Activated CD4-positive, alpha-beta T cell treated with anti-CD3 and anti-CD28 coated beads for 36 hours (primary cell): Measurements from ENCODE around the gene PCDHB4. TPM values are rescaled to one million over a fixed set of nuclear protein-coding genes. Genes with fewer than 3 reads are reported as not detected.
"Not testable (repeated sequence)": the region's sequence is repeated elsewhere in the genome, so short reads cannot be mapped to it uniquely, and the experiment has no call there.

Experiments used
- ATAC-seq: fragments of 200-7000 bp; cut with Tn5 transposase; one replicate; pipeline ENCODE4 v1.10.0; 2021; ENCODE audit warnings: mild to moderate bottlenecking, moderate library complexity
- CTCF ChIA-PET: fragments of 350-600 bp; sonication (Branson Sonifier 250); formaldehyde crosslinking; loops from one replicate; lab custom pipeline; 2021; ENCODE audit warnings: antibody characterized with exemption; lab: Charles Lee
- POLR2A ChIA-PET: fragments of 350-600 bp; sonication (Branson Sonifier 250); formaldehyde crosslinking; loops from one replicate; lab custom pipeline; 2021; ENCODE audit warnings: antibody characterized with exemption, inconsistent platforms; lab: Charles Lee
- DNase-seq: peaks from one replicate; pipeline ENCODE4 v3.0.0-alpha.2; 2020
- H3K27ac Mint-ChIP-seq: one replicate; pipeline ENCODE4 v1.8.0; 2021; ENCODE audit warnings: mixed read lengths
- H3K27me3 Mint-ChIP-seq: one replicate; pipeline ENCODE4 v1.8.0; 2021; ENCODE audit warnings: mixed read lengths
- H3K36me3 Mint-ChIP-seq: one replicate; pipeline ENCODE4 v1.8.0; 2021; ENCODE audit warnings: low read depth, mixed read lengths
- H3K4me1 Mint-ChIP-seq: one replicate; pipeline ENCODE4 v1.8.0; 2021; ENCODE audit warnings: mixed read lengths
- H3K4me3 Mint-ChIP-seq: one replicate; pipeline ENCODE4 v1.8.0; 2021; ENCODE audit warnings: mild to moderate bottlenecking, moderate library complexity, mixed read lengths
- H3K9me3 Mint-ChIP-seq: one replicate; pipeline ENCODE4 v1.8.0; 2021; ENCODE audit warnings: low read depth, mixed read lengths
- intact Hi-C, 2 experiments: fragments of 100-400 bp; cut with DNase I in 1 of 2; cut with micrococcal nuclease in 1 of 2; formaldehyde crosslinking; loops; one replicate each; pipeline versions ENCODE4 v1.14.2 to v1.15.1; 2022 to 2024; cut with DNase I, micrococcal nuclease
- total RNA-seq, 2 experiments: library from RNA; stranded (reverse); gene quantifications; one replicate each; pipeline ENCODE4 v1.2.3, GENCODE V29; 2021

PCDHB4 gene
- total RNA-seq, result not detected

DNA sequence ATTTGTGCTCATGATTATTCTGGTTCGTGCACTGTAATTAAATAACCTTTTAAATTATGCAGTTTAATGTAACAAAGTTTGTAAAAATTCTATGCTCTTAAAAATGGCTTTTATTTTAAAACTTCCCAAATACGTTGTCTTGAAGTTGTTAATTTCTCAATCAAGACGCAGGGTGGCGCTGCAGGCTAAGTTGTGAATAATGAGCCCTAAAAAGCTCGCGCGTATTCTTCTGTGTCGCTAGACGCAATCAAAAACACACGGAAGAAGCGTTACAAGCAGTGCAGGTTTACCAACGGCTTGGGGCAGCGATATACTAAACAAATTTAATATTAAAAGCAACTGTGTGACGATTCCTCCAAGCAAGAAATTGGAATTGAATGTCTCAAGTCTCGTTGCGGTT lies at the start of gene PCDHB4:
Gene PCDHB4, plus strand, starts transcription at position 256 of the 400 bp plus-strand sequence. CDS start 181 bp downstream, outside the sequence.
- no peaks in the 10 kb centered on the region for H3K4me1 Mint-ChIP-seq
- POLR2A ChIA-PET, result no interaction called here
- H3K9me3 Mint-ChIP-seq, result peaks cover 3% of the 10 kb centered on the region
- H3K27me3 Mint-ChIP-seq, result peaks cover 21% of the 10 kb centered on the region
- CTCF ChIA-PET, result interaction anchor here (1.2 kb wide), 1 partner anchor 13 kb away, joined by 4 read pairs; the partner anchor contains the start of gene PCDHB5
- no peak within 1 kb of the TSS for H3K4me3 Mint-ChIP-seq
- H3K27ac Mint-ChIP-seq, result no peak within 1 kb of the TSS
- DNase-seq (peak; percentile 51), ATAC-seq (no peak)
- H3K36me3 Mint-ChIP-seq, result no peaks in the 10 kb centered on the region
- intact Hi-C loops, result no loop called here

DNA sequence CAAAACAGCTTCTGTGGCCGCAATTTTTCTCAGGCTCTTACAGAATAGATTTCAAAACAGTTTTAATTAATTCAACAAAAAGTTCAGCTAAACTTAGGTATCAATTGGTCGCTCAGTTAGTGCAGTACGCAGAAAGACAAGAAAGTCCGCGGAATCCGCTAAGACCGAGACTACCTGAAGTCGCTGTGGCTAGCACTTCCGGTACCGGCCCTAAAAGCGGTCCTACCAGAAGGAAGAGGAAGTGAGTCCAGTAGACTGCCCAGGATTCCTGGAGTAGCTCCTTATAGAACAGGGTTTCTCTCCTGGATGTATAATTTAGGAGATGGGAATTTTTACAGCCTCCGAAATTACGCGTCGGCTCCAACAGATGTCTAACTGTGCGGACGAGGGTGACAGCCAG lies 43.8 kb upstream of the PCDHB4 start:
- no peak overlapping the region for H3K27ac Mint-ChIP-seq
- intact Hi-C loops, result no loop called here
- POLR2A ChIA-PET, result interaction anchor here (0.7 kb wide), 1 partner anchor 968 kb away, joined by 4 read pairs; no protein-coding TSS in a partner anchor
- CTCF ChIA-PET, result interaction anchor here (0.6 to 1.4 kb wide), 2 partner anchors 236 to 256 kb away, joined by 3 to 7 read pairs; partner anchors contain the start of gene PCDHA5
- no peak overlapping the region for H3K4me3 Mint-ChIP-seq
- no peaks in the 10 kb centered on the region for H3K4me1 Mint-ChIP-seq
- ATAC-seq (no peak), DNase-seq (no peak)
- H3K36me3 Mint-ChIP-seq, result no peaks in the 10 kb centered on the region
- H3K9me3 Mint-ChIP-seq, result peaks cover 5% of the 10 kb centered on the region
- peaks cover 20% of the 10 kb centered on the region for H3K27me3 Mint-ChIP-seq

DNA sequence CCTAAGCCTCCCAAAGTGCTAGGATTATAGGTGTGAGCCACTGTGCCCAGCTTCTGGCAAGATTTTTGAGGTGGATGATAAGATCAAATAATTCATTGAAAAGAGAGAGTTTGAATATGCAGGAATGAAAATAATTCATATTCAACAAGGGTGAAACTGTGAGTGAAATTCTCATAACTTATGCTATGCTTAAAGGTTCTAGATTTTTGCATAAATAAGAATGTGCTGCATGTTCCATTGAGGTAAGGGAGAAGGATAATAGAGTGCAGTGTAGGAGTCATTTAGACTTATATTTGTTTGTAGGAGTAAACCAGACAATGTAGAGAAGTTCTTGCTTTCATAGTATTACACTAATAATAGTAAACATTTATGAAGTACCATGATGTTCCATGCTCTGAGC lies 39.4 kb upstream of the PCDHB4 start:
- Mint-ChIP-seq H3K9me3 (no peaks in the 10 kb centered on the region), H3K27ac (no peak overlapping the region), H3K27me3 (peaks cover 24% of the 10 kb centered on the region), H3K4me3 (no peak overlapping the region), H3K4me1 (peaks cover 1% of the 10 kb centered on the region), H3K36me3 (no peaks in the 10 kb centered on the region)
- intact Hi-C loops, result no loop called here
- ChIA-PET CTCF (no interaction called here), POLR2A (no interaction called here)
- no peak for ATAC-seq
- DNase-seq, result no peak

DNA sequence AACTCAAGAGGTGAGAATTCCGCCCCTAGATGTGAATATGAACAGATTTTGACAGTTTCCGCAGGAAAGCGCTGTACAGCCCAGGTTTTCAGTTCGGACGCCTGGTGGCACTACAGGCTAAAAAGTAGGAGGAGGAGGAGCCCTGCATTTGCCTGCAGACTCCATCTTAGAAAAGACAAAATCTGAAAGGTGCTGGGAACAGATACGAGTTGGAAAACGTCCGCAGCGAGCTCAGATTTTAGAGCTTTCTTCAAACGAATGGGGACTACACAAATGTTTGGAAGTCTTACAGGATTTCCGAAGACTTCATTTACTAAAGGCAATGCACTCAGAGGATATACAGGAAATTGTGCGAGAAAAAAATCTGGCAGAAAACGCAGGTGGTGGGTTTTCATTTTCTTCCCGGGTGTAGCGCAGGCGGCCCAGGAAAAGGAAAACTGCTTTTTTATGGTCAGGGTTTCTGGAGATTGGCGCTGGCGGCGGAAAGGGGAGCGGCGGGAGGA lies 37.1 kb upstream of the PCDHB4 start:
- POLR2A ChIA-PET, result no interaction called here
- DNase-seq, result peak; percentile 67

DNA sequence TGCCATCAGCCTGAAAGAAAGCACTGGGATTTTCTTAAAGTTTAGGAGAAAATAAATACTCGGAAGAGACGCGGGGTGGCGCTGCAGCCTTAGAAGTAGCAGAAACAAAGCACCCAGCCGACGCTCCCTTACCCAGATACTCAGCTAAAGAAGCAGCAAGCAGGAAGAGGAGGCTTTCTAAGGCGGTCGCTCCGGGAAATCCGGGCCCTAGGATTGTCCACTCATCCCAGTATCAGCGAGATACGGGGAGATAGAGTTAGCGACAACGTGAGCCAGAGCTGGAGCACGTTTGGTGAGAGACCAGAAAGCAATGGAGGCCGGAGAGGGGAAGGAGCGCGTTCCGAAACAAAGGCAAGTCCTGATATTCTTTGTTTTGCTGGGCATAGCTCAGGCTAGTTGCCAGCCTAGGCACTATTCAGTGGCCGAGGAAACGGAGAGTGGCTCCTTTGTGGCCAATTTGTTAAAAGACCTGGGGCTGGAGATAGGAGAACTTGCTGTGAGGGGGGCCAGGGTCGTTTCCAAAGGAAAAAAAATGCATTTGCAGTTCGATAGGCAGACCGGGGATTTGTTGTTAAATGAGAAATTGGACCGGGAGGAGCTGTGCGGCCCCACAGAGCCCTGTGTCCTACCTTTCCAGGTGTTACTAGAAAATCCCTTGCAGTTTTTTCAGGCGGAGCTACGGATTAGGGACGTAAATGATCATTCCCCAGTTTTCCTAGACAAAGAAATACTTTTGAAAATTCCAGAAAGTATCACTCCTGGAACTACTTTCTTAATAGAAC lies 26.9 kb upstream of the PCDHB4 start, which contains the start of gene PCDHB2:
Gene PCDHB2, plus strand, starts transcription at position 135 of the 782 bp plus-strand sequence. Its CDS starts 176 bp downstream, at position 311.
- Mint-ChIP-seq H3K36me3 (peaks cover 3% of the 10 kb centered on the region), H3K9me3 (peaks cover 21% of the 10 kb centered on the region), H3K27ac (no peak within 1 kb of the TSS), H3K4me3 (no peak within 1 kb of the TSS), H3K4me1 (no peaks in the 10 kb centered on the region), H3K27me3 (peaks cover 35% of the 10 kb centered on the region)
- ATAC-seq, result no peak
- ChIA-PET CTCF (interaction anchor here (0.6 kb wide), 1 partner anchor 178 kb away, joined by 3 read pairs; no protein-coding TSS in a partner anchor), POLR2A (no interaction called here)
- intact Hi-C loops, result no loop called here
- DNase-seq, result peak; percentile 17

More for the DNA sequence above, 37.1 kb upstream of the PCDHB4 start:
- H3K36me3 Mint-ChIP-seq, result no peaks in the 10 kb centered on the region
- CTCF ChIA-PET, result interaction anchor here (0.9 to 1.0 kb wide), 2 partner anchors 10 to 24 kb away, joined by 3 read pairs; no protein-coding TSS in a partner anchor
- no peak overlapping the region for H3K27ac Mint-ChIP-seq
- H3K9me3 Mint-ChIP-seq, result no peaks in the 10 kb centered on the region
- ATAC-seq, result peak; percentile 63
- intact Hi-C loops, result no loop called here
- H3K27me3 Mint-ChIP-seq, result peaks cover 23% of the 10 kb centered on the region
- H3K4me1 Mint-ChIP-seq, result peaks cover 1% of the 10 kb centered on the region
- H3K4me3 Mint-ChIP-seq, result peak overlapping the region; percentile 73

DNA sequence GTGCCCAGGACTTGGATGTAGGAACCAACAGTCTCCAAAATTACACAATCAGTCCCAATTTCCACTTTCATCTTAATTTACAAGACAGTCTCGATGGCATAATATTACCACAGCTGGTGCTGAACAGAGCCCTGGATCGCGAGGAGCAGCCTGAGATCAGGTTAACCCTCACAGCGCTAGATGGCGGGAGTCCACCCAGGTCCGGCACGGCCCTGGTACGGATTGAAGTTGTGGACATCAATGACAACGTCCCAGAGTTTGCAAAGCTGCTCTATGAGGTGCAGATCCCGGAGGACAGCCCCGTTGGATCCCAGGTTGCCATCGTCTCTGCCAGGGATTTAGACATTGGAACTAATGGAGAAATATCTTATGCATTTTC lies 26.4 kb upstream of the PCDHB4 start:
- H3K9me3 Mint-ChIP-seq, result peaks cover 25% of the 10 kb centered on the region
- H3K36me3 Mint-ChIP-seq, result peaks cover 5% of the 10 kb centered on the region
- no peaks in the 10 kb centered on the region for H3K4me1 Mint-ChIP-seq
- ChIA-PET POLR2A (no interaction called here), CTCF (interaction anchor here (0.6 kb wide), 1 partner anchor 179 kb away, joined by 3 read pairs; no protein-coding TSS in a partner anchor)
- DNase-seq (no peak), ATAC-seq (no peak)
- H3K27ac Mint-ChIP-seq, result no peak overlapping the region
- peaks cover 40% of the 10 kb centered on the region for H3K27me3 Mint-ChIP-seq
- intact Hi-C loops, result no loop called here
- no peak overlapping the region for H3K4me3 Mint-ChIP-seq

DNA sequence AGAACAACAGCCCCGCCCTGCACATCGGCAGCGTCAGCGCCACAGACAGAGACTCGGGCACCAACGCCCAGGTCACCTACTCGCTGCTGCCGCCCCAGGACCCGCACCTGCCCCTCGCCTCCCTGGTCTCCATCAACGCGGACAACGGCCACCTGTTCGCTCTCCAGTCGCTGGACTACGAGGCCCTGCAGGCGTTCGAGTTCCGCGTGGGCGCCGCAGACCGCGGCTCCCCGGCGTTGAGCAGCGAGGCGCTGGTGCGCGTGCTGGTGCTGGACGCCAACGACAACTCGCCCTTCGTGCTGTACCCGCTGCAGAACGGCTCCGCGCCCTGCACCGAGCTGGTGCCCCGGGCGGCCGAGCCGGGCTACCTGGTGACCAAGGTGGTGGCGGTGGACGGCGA lies 25.4 kb upstream of the PCDHB4 start:
- H3K4me3 Mint-ChIP-seq, H3K4me1 Mint-ChIP-seq, ATAC-seq, POLR2A ChIA-PET, H3K27ac Mint-ChIP-seq, DNase-seq, intact Hi-C loops, H3K36me3 Mint-ChIP-seq, CTCF ChIA-PET: not testable (repeated sequence)
- H3K9me3 Mint-ChIP-seq, result peaks cover 30% of the 10 kb centered on the region
- peaks cover 45% of the 10 kb centered on the region for H3K27me3 Mint-ChIP-seq

DNA sequence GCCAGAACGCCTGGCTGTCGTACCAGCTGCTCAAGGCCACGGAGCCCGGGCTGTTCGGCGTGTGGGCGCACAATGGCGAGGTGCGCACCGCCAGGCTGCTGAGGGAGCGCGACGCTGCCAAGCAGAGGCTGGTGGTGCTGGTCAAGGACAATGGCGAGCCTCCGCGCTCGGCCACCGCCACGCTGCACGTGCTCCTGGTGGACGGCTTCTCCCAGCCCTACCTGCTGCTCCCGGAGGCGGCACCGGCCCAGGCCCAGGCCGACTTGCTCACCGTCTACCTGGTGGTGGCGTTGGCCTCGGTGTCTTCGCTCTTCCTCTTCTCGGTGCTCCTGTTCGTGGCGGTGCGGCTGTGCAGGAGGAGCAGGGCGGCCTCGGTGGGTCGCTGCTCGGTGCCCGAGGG lies 25.0 kb upstream of the PCDHB4 start:
- intact Hi-C loops, H3K4me3 Mint-ChIP-seq, POLR2A ChIA-PET, CTCF ChIA-PET, H3K4me1 Mint-ChIP-seq, H3K36me3 Mint-ChIP-seq, DNase-seq, H3K27ac Mint-ChIP-seq, ATAC-seq: not testable (repeated sequence)
- peaks cover 33% of the 10 kb centered on the region for H3K9me3 Mint-ChIP-seq
- peaks cover 49% of the 10 kb centered on the region for H3K27me3 Mint-ChIP-seq

DNA sequence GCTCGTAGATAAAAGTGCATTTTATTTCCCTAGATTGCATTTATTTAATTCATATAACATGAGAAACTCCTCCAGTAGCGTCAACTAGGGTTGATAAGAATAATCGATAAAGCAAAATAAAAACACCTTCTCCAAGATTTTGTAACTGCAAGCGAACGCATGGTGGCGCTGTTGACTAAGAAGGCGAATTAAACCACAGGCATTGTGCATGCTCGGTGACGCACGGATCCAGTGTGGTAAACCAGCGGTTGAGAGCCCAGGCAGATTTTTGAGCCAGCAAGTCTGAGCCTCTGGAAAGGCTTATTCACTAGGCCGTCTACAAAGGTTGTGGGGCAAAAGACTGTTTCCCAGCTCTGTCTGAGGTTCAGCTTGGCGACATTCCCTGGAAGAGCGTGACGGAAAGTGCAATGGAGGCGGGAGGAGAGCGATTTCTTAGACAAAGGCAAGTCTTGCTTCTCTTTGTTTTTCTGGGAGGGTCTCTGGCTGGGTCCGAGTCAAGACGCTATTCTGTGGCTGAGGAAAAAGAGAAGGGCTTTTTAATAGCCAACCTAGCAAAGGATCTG lies 21.3 kb upstream of the PCDHB4 start, which contains the start of gene PCDHB3:
Gene PCDHB3, plus strand, starts transcription at position 231 of the 563 bp plus-strand sequence. Its CDS starts 177 bp downstream, at position 408.
- intact Hi-C loops, result loop anchor here in 1 of 2 experiments (10.0 kb wide), 1 partner anchor 244 kb away; the partner anchor contains the start of gene PCDHGA3
- no peak within 1 kb of the TSS for H3K27ac Mint-ChIP-seq
- H3K36me3 Mint-ChIP-seq, result peaks cover 13% of the 10 kb centered on the region
- peaks cover 38% of the 10 kb centered on the region for H3K27me3 Mint-ChIP-seq
- H3K4me1 Mint-ChIP-seq, result no peaks in the 10 kb centered on the region
- POLR2A ChIA-PET, result no interaction called here
- H3K4me3 Mint-ChIP-seq, result no peak within 1 kb of the TSS
- H3K9me3 Mint-ChIP-seq, result peaks cover 25% of the 10 kb centered on the region
- DNase-seq, result peak; percentile 80
- CTCF ChIA-PET, result interaction anchor here (0.7 kb wide), 2 partner anchors 26 to 124 kb away, joined by 3 read pairs; no protein-coding TSS in a partner anchor
- peak; percentile 70 for ATAC-seq

DNA sequence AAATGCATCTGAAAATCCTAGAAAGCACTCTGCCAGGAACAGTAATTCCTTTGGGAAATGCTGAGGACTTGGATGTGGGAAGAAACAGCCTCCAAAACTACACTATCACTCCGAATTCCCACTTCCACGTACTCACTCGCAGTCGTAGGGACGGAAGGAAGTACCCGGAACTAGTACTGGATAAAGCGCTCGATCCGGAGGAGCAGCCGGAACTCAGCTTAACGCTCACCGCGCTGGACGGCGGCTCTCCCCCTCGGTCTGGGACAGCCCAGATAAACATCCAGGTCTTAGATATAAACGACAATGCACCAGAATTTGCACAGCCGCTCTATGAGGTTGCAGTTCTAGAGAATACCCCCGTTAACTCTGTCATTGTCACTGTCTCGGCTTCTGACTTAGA lies 20.6 kb upstream of the PCDHB4 start:
- no peak for ATAC-seq
- no peak for DNase-seq
- intact Hi-C loops, result loop anchor here in 1 of 2 experiments (10.0 kb wide), 1 partner anchor 244 kb away; the partner anchor contains the start of gene PCDHGA3
- Mint-ChIP-seq H3K4me3 (no peak overlapping the region), H3K36me3 (peaks cover 10% of the 10 kb centered on the region), H3K9me3 (peaks cover 18% of the 10 kb centered on the region), H3K4me1 (no peaks in the 10 kb centered on the region), H3K27me3 (peaks cover 33% of the 10 kb centered on the region), H3K27ac (no peak overlapping the region)
- CTCF ChIA-PET, result interaction anchor here (0.7 kb wide), 2 partner anchors 25 to 123 kb away, joined by 3 read pairs; no protein-coding TSS in a partner anchor
- POLR2A ChIA-PET, result no interaction called here

DNA sequence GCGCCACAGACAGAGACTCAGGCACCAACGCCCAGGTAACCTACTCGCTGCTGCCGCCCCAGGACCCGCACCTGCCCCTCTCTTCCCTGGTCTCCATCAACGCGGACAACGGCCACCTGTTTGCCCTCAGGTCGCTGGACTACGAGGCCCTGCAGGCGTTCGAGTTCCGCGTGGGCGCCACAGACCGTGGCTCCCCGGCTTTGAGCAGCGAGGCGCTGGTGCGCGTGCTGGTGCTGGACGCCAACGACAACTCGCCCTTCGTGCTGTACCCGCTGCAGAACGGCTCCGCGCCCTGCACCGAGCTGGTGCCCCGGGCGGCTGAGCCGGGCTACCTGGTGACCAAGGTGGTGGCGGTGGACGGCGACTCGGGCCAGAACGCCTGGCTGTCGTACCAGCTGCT lies 19.5 kb upstream of the PCDHB4 start:
- CTCF ChIA-PET, H3K4me3 Mint-ChIP-seq, H3K27ac Mint-ChIP-seq, POLR2A ChIA-PET, H3K4me1 Mint-ChIP-seq, H3K36me3 Mint-ChIP-seq, ATAC-seq, DNase-seq: not testable (repeated sequence)
- intact Hi-C loops, result loop anchor here in 1 of 2 experiments (10.0 kb wide), 1 partner anchor 243 kb away; the partner anchor contains the start of gene PCDHGA3
- Mint-ChIP-seq H3K27me3 (peaks cover 33% of the 10 kb centered on the region), H3K9me3 (peaks cover 18% of the 10 kb centered on the region)
